ENCODE measurements around the gene AFF3.

DNA sequence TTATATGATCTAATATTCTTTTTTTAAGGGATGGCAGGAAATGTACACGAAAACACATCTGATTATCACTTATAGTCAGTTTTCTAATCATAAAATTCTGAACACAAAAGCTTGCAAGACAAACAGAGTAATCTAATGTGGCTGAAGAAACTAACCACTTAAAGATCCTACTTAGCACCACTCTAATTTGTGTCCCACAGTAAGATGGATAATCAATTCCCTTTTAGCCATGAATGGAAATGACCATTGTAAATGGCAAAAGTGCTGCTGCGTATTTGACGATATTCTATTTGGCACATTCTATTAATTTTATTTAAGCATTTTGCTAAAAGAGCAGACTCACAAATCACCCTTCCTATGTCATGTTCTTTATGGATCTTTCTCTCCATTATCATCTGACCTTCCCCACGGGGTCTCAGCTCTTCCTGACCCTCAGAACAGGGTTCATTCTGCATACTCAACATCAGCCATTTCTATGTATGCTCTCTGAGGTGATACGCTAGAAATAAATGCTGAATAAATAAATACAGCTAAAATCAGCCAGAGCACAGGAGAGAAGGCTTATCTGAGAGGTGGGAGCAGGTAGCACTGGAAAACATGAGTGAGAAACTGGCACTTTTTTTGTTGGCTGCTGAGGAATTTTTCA, 295.8 kb downstream of the AFF3 start:
- TF ChIP-seq CEBPB (IDR thresholded peaks at IDR 0.05; ENCODE audit: low read depth, low read length), result no peak
- TF ChIP-seq CTCF (conservative IDR thresholded peaks at IDR 0.05; ENCODE audit: low read depth, low read length), result no peak
- TF ChIP-seq POLR2A (IDR thresholded peaks at IDR 0.05; ENCODE audit: low read depth, low read length), result no peak
- no peak for TF ChIP-seq SMC3 (IDR thresholded peaks at IDR 0.05; ENCODE audit: low read depth, low read length)
- no peak for TF ChIP-seq MXI1 (IDR thresholded peaks at IDR 0.05; ENCODE audit: borderline replicate concordance, low read depth, low read length)
- TF ChIP-seq, protein P1, sequence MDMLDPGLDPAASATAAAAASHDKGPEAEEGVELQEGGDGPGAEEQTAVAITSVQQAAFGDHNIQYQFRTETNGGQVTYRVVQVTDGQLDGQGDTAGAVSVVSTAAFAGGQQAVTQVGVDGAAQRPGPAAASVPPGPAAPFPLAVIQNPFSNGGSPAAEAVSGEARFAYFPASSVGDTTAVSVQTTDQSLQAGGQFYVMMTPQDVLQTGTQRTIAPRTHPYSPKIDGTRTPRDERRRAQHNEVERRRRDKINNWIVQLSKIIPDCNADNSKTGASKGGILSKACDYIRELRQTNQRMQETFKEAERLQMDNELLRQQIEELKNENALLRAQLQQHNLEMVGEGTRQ (IDR thresholded peaks at IDR 0.05; ENCODE audit: low read depth, low read length), result no peak
- no peak for TF ChIP-seq RFX5 (IDR thresholded peaks at IDR 0.05; ENCODE audit: low read depth, low read length)
- no peak for TF ChIP-seq CHD1 (IDR thresholded peaks at IDR 0.05; ENCODE audit: low read depth, low read length)
- no peak for TF ChIP-seq RAD21 (IDR thresholded peaks at IDR 0.05; ENCODE audit: low read length)
- no peak for TF ChIP-seq BHLHE40 (IDR thresholded peaks at IDR 0.05; ENCODE audit: low read depth, low read length)
- no peak for TF ChIP-seq MAFK (IDR thresholded peaks at IDR 0.05; ENCODE audit: low read depth, low read length)

Measured in IMR-90 (cell line).